Myocyte (in vitro differentiated cells): ENCODE results near the gene CYP4F2. TPM values are rescaled to one million over a fixed set of nuclear protein-coding genes. Genes with fewer than 3 reads are reported as not detected.
A peak's percentile ranks its signal among the peaks of the same experiment; 100 is the strongest.
"Not testable (repeated sequence)": the region's sequence is repeated elsewhere in the genome, so short reads cannot be mapped to it uniquely, and the experiment has no call there.

Experiments
- DNase-seq: peaks from one replicate; pipeline ENCODE4 v3.0.0-alpha.2; 2012; ENCODE audit warnings: low read depth
- total RNA-seq: library from RNA; depleted of rRNA; stranded (reverse); fragments of >200 nt; gene quantifications from 2 replicates; pipeline ENCODE4 v1.2.3, GENCODE V29; 2014

Gene CYP4F2
- total RNA-seq, 1 donor from 2014 or later: not detected

DNA sequence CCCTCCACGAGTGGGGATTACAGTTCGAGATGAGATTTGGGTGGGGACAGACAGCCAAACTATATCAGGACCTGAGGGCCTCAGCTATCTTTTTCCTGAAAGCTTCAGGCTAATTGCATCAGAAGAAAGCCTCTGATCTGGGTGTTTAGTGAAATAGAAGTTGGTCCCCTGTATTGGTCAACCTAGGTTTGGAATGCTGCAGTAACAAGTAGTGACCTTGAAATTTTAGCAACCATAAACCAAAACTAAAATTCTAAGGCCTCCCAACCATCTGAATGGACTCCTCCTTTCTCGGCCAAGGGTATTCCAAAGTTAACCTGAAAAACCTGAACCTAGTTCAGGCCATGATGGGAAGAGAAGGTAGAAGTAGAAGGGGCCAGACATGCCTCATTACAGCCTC is 47.5 kb downstream of the CYP4F2 start:
- DNase-seq: no peak

DNA sequence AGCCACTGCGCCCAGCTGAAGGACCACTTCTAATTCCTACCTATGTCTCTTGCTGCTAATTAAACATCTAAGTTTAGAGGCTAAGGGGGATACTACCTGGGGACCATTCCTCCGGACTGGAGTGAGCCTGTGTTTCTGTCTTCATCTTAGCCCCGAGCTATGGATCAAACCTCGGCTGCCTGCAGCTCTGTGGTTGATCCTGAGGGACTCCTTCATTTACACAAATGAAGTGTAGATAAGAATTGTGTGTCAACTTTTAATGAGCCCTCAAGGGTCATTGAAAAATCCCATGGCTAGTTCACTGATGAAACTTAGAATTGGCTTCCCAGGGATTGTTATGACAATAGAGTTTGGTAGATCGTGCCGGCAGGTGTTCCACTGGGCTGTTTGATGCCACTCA is 51.0 kb downstream of the CYP4F2 start:
- DNase-seq: no peak

DNA sequence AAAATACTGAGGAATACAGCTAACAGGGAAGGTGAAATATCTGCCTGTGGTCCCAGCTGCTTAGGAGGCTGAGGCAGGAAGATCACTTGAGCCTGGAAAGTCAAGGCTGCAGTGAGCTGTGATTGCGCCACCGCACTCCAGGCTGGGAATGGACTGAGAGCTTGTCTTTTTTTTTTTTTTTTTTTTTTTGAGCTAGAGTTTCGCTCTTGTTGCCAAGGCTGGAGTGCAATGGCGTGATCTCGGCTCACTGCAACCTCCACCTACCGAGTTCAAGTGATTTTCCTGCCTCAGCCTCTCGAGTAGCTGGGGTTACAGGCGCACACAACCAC is 54.0 kb downstream of the CYP4F2 start:
- not testable (repeated sequence) for DNase-seq

DNA sequence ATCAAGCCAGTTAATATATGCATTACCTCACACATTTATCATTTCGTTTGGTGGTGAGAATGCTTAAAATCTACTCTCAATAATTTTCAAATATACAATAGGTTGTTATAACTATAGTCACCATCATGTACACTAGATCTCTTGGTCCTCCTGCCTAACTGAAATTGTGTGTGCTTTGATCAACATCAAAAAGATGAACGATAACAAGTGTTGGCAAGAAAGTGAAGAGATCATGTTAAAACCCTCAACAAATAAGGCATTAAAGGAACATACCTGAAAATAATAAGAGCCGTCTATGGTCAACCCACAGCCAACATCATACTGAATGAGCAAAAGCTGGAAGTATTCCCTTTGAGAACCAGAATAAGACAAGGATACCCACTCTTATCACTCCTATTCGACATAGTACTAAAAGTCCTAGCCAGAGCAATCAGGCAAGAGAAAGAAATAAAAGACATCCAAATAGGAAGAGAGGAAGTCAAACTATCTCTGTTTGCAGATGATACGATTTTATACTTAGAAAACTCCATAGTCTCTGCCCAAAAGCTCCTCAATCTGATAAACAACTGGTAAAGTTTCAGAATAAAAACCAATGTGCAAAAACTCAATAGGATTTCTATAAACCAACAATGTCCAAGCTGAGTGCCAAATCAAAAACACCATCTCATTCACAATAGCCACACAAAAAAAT is 54.5 kb downstream of the CYP4F2 start:
- no peak for DNase-seq

DNA sequence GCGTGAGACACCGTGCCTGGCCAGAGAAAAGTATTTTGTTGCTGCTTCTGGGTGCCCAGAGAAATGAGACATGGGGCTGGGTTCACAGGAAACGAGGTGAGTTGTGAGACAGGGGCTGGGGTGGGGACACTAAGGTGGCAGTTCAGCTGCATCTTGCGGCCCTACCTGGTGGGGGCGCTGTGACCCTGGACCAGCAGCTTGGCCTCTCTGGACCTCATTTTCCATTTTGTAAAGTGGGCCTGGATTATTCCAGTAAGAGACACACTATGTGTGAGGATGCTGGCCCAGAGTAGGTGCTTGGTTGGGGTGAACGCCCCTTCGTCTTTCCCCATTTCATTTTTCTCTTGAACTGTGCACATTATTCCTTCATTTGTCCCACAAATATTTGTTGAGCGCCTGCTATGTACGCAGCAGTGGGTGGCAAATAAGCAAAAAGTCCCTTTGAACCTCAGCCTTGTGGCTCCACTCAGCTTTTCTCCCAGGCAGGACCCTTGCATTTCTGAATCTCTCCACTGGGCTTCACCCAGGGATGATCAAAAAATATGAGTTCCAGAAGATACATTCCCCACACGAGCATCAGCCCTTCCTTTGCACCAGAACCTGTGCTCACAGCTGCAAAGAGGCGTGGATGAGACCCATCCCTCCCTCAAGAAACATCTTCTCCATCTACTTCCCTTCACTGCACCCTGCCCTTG is 55.9 kb downstream of the CYP4F2 start:
- no peak for DNase-seq

DNA sequence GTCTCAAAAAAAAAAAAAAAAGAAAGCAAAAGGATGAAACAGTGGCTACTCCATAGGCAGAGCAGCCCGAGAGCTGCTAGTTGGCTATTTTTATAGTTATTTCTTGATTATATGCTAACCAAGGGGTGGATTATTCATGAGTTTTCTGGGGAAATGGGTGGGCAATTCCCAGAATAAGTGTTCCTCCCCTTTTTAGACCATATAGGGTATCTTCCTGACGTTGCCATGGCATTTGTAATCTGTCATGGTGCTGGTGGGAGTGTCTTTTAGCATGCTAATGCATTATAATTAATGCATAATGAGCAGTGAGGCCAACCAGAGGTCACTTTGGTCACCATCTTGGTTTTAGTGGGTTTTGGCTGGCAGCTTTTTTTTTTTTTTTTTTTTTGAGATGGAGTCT is 57.0 kb downstream of the CYP4F2 start:
- DNase-seq: no peak

DNA sequence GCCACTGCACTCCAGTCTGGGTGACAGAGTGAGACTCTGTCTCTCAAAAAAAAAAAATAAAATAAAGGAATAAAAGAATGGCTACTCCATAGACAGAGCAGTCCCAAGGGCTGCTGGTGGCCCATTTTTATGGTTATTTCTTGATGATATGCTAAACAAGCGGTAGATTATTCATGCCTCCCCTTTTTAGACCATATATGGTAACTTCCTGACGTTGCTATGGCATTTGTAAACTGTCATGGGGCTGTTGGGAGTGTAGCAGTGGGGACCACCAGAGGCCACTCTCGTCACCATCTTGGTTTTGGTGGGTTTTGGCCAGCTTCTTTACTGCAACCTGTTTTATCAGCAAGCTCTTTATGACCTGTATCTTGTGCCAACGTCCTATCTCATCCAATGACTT is 58.0 kb downstream of the CYP4F2 start:
- not testable (repeated sequence) for DNase-seq

DNA sequence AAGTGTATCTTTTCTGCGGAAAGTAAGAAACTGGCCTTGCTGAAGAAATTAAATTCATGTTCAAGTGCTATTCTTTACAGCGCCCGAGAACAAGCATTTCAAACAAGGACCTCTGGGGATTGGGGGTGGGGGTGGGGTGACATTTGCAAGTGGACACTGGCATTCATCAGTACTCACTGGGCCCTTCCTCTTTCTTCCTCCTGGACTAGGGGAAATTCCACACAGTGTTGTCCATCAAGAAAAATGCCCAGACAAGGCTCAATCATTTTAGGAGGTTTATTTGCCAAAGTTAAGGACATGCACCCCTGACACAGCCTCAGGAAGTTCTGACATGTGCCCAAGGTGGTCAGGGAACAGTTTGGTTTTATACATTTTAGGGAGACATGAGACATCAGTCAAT is 59.5 kb downstream of the CYP4F2 start:
- DNase-seq: no peak

DNA sequence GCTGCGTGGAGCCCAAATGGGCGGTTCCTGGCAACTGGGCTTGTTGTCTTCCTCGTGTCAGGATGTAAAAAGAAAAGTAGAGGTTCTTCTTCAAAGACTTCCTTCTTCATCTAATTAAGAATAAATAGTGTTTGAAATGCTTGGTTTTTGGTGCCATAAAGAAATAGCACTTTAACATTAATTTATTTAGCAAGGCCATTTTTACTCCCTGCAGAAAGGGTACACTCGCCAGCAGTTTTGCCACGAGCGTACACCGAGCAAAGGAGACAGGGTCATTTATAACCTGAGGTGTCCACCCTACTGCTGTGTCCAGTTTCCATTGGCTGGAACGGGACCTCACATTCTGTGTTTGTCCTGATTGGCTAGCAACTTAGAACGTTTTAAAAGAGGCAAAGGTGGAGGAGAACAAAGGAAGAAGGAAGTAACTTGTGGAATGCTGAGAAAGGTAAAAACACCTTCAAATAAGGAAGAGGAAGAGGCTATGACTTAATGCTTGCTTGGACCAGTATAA is 60.6 kb downstream of the CYP4F2 start:
- DNase-seq: no peak

DNA sequence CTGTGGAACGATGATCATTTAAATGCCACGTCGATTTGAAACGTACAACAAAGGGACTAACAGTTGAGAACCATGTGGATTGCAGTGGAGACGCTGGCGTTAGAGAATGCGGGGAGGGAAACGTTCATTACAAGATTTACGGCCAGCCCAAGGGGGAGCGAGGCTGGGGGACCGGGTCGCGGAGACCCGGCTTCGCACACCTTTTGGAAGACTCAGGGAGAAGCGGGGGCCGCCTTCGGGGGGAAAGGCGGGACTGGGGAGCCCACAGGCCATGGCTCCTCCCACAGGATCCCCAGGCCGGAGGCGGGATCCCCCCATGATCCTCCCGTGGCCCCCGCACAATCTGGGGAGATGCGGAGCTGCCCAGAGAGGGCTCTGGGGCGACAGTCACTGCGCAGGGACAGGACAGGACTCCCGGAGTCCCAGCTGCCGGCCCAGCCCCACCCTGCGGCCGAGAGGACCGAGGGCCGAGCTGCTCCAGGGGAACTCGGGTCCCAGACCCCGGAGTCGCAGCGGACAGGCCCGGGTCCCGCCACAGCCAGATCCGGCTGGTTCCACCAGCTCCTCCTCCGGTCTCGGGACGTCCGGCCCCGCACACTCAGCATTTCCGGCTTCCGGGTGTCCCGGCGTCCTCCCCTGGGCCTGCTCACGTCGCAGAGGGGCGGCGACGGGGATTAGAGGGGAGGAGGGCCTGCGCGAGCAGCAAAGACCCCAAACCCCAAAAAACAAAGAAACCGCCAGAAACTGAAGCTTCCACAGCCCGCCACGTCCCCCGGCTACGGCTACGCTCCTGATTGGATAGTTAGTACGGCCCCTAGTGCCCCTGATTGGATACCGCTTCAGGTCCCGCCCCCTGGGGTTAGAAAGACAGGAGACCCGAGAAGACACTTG is 61.3 kb downstream of the CYP4F2 start:
- DNase-seq: peak; percentile 93

DNA sequence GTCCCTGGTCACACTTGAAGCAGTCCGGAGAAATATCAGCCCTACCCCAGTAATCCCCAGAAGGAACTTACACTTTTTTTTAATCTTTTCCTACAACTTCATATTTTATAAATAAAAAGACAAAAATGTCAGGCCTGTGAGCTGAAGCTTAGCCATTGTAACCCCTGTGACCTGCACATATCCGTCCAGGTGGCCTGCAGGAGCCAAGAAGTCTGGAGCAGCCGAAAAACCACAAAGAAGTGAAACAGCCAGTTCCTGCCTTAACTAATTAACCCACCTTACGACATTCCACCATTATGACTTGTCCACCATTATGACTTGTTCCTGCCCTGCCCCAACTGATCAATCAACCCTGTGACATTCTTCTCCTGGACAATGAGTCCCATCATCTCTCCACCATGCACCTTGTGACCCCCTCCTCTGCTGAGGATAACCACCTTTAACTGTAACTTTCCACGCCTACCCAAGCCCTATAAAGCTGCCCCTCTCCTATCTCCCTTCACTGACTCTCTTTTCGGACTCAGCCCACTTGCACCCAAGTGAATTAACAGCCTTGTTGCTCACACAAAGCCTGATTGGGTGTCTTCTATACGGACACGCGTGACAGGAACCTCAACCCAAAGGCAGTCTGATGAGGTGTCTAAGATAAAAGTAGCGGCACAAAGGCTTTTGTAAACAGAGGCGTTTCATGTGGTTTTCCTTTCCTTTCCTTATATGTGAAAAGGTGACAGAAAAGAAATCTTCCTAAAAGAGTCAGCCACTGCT is 62.1 kb downstream of the CYP4F2 start:
- not testable (repeated sequence) for DNase-seq

DNA sequence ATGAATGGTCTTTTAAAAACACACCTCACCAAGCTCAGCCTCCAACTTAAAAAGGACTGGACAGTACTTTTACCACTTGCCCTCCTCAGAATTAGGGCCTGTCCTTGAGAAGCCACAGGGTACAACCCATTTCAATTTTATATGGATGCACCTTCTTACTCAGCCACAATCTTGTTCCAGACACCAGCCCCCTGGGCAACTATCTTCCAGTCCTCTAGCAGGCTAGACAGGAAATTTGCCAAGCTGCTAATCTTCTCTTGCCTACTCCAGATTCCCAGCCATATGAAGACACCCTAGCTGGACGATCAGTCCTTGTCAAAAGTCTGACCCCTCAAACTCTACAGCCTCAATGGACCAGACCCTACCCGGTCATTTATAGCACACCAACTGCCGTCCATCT is 63.6 kb downstream of the CYP4F2 start:
- DNase-seq: not testable (repeated sequence)

DNA sequence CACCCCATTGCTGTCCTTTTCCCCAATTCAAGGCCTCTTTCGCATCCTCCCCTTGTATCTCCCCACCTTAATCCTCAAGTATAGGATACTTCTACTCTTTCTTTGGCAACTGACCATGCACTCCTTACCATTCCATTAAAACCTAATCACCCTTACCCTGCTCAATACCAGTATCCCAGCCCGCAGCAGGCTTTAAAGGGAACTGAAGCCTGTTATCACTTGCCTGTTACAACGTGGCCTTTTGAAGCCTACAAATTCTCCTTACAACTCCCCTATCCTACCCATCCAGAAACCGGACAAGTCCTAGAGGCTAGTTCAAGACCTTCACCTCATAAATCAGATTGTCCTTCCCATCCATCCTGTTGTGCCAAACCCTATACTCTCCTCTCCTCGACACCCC is 66.2 kb downstream of the CYP4F2 start:
- no peak for DNase-seq

DNA sequence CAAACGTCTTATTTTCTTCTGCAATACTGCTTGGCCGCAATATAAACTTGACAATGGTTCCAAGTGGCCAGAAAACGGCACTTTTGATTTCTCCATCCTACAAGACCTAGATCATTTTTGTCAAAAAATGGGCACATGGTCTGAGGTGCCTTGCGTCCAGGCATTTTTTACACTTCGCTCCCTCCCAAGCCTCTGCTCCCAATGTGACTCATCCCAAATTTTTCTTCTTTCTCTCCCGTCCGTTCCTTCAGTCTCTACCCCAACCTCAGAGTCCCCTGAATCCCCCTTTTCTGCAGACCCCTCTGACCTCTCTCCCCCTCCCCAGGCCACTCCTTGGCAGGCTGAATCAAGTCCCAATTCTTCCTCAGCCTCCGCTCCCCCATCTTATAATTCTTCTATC is 68.1 kb downstream of the CYP4F2 start:
- no peak for DNase-seq

DNA sequence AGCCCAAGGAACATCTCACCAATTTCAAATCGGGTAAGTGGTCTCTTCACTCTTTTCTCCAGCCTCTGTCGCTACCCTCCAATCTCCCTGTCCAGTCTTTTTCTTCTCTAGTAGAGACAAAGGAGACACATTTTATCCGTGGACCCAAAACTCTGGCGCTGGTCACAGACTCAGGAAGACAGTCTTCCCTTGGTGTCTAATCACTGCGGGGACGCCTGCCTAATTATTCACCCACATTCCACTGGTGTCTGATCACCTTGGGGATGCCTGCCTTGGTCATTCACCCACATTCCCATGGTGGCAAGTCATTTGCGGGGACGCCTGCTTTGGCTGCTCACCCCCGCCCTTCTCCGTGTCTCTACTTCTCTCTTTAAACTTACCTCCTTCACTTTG is 68.6 kb downstream of the CYP4F2 start:
- DNase-seq: no peak

DNA sequence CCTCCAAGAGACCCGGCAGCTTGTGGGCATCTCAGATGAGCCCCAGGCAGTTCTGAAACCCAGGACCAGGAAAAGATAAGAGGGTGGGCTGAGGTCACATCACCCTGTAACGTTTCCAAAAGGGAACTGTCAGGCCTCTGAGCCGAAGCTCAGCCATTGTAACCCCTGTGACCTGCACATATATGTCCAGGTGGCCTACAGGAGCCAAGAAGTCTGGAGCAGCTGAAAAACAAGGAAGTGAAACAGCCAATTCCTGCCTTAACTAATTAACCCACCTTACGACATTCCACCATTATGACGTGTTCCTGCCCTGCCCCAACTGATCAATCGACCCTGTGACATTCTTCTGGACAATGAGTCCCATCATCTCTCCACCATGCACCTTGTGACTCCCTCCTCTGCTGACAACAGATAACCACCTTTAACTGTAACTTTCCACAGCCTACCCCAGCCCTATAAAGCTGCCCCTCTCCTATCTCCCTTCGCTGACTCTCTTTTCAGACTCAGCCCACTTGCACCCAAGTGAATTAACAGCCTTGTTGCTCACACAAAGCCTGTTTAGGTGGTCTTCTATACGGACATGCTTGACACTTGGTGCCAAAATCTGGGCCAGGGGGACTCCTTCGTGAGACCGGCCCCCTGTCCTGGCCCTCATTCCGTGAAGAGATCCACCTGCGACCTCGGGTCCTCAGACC is 69.1 kb downstream of the CYP4F2 start:
- not testable (repeated sequence) for DNase-seq

DNA sequence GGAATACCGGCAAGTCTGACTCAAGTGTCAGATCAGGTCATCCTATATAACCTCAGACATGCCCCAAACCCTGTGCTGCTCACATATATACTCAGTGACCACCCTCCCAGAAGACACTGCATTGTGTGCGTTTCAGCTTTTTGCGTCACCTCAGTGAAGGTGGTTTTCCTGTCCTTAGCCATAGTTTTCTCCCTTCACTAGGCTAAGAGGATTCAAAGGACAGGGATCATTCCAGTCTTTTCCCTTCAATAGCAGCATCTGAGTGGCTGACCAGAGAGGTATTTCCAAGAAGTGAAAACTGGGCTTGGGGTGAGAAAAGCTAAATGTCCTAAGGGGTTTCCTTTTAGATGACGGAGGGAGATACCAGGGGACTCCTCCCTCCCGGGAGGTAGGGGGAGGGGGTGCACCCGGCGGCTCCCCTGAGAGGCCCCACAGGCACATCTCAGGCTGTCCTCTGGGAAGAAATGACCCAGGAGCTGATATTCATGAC is 69.7 kb downstream of the CYP4F2 start:
- no peak for DNase-seq
